ENCODE measurements around the gene LRRTM2. TPM values are rescaled to one million over a fixed set of nuclear protein-coding genes. Genes with fewer than 3 reads are reported as not detected.
A peak's percentile ranks its signal among the peaks of the same experiment; 100 is the strongest.

Gene LRRTM2
- total RNA-seq, 2 donors from 2014 or later: 0.10 to 0.35 TPM

DNA sequence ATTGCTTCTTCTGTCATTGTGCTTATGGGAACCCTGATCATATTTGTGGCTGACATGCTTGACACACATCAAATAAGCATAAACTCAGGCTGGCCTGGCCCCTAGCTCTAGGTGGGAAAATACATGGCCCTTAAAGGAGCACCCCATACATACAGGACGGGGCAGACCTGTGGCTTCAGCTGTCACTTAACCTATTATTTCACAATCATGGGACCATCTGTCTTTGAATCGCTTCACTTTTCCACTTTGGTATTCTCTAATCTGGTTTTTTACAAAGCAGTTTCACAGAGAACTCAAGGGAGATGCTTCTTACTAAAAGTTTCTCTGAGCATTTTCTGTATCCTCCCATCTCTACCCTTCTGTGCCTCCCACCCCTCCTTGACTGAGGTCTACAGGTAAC, 34.6 kb upstream of the LRRTM2 start:
- no peaks in the 10 kb centered on the region for H3K9me3 ChIP-seq
- H3K36me3 ChIP-seq: peaks cover 7% of the 10 kb centered on the region
- H3K4me3 ChIP-seq: no peak overlapping the region
- intact Hi-C loops (cut with DNase I): no loop called here
- H3K27me3 ChIP-seq: no peaks in the 10 kb centered on the region
- H3K4me1 ChIP-seq: no peaks in the 10 kb centered on the region
- H3K9ac ChIP-seq (ENCODE audit: low read depth in 2 of 2, low read length in 2 of 2): no peak overlapping the region
- H3K27ac ChIP-seq: no peak overlapping the region
- no peak for TF ChIP-seq CTCF (IDR thresholded peaks at IDR 0.05)
- no peak for DNase-seq

- no peaks in the 10 kb centered on the region for H3K27me3 ChIP-seq
- no peak for TF ChIP-seq CTCF (IDR thresholded peaks at IDR 0.05)
- no peak overlapping the region for H3K4me3 ChIP-seq
- intact Hi-C loops (cut with DNase I): no loop called here
- no peak overlapping the region for H3K27ac ChIP-seq
- no peaks in the 10 kb centered on the region for H3K9me3 ChIP-seq
- peaks cover 7% of the 10 kb centered on the region for H3K36me3 ChIP-seq
- no peaks in the 10 kb centered on the region for H3K4me1 ChIP-seq
- no peak overlapping the region for H3K9ac ChIP-seq (ENCODE audit: low read depth in 2 of 2, low read length in 2 of 2)
- DNase-seq: no peak
Observed at GRCh38 chr5:138905541-138905940, 30.4 kb upstream of the LRRTM2 start.

DNA sequence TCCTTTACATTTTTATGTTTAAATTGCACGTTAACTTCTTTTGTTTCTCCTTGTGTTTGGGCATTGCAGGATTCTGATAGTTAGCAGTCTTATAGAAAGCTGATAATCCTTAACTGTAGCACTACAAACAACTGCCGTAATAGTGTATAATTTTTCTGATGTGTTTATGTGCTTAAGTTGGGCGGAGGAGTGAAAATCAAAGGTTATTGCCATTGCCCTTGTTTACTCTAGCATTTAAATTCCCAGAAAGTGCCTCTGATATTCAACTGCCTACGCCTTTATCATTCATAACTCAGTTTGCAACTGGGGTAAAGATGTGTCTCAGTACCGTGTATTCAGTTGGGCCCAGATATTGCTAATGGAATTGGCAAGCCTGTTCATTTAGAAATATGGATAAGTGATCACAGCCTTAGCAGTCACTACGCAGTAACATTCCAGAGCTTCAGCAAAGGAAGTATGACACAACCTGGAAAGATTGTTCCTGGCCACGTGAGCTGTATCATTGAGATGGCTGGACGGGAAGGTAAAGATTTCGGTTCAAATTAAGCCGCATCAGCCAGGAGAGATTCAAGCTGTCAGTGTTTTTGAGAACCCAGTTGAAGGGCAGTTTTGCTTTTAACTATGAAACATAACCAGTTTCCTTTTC, 28.1 kb upstream of the LRRTM2 start:
- Histone ChIP-seq H3K9ac (ENCODE audit: low read depth in 2 of 2, low read length in 2 of 2) (no peak overlapping the region), H3K9me3 (no peaks in the 10 kb centered on the region), H3K27ac (no peak overlapping the region), H3K4me3 (no peak overlapping the region), H3K4me1 (no peaks in the 10 kb centered on the region), H3K36me3 (peaks cover 7% of the 10 kb centered on the region), H3K27me3 (no peaks in the 10 kb centered on the region)
- no peak for TF ChIP-seq CTCF (IDR thresholded peaks at IDR 0.05)
- peak; percentile 34 for DNase-seq
- intact Hi-C loops (cut with DNase I): no loop called here

DNA sequence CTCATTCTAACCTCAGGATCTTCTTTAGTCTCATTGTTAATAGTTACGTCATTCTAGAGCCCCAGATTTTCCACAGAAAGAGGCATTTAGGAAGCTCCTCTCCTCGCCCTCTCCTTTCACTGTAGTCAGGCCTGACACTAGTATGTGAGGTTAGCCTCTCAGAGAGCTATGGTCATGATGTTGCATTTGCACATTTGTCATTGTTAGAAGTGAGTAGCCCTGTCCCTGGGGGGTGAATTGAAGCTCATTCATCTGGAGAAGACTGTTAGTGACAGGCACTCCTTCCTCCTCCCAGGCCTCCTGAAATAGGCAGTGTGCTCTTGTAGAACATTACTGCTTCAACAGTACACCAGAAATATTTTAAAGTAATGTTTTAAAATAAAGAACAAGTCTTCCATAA, 26.6 kb upstream of the LRRTM2 start:
- Histone ChIP-seq H3K9me3 (no peaks in the 10 kb centered on the region), H3K4me3 (no peak overlapping the region), H3K27ac (no peak overlapping the region), H3K27me3 (no peaks in the 10 kb centered on the region), H3K9ac (ENCODE audit: low read depth in 2 of 2, low read length in 2 of 2) (no peak overlapping the region), H3K36me3 (peaks cover 7% of the 10 kb centered on the region), H3K4me1 (no peaks in the 10 kb centered on the region)
- TF ChIP-seq CTCF (IDR thresholded peaks at IDR 0.05): no peak
- no peak for DNase-seq
- intact Hi-C loops (cut with DNase I): no loop called here

DNA sequence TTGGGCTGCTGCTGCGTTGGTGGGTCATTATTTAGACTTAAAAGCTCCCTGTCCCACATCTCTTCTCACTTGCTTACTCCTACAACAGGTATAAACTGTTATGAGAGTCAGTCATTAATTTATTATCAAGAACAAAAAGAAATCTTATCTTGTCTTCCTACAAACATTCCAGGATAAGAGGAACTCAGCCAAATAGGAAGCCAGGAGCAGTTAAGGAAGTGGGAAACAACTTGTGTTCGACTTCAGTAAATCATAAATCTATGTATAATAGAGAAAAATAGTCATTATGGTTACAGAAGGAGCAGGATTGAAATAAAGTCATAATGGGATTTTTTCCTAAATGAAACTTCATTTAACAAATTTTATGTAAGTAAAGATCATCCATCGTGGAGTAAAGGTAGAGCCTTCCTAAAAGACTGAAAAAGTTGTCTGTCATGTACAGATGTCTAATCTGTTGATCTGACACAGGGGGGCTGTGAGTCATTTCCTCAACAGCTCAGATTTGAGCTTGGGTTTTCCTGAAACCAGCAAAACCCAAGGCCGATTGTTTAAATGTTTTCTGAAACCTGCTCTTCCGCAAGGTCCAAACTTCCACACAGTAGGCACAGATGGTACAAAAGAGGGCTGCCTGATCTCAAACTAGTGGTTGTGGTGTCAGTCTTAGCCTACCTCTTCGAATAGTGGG, 25.3 kb upstream of the LRRTM2 start:
- H3K9ac ChIP-seq (ENCODE audit: low read depth in 2 of 2, low read length in 2 of 2): no peak overlapping the region
- no peaks in the 10 kb centered on the region for H3K9me3 ChIP-seq

More for the DNA sequence above, 25.3 kb upstream of the LRRTM2 start:
- TF ChIP-seq CTCF (IDR thresholded peaks at IDR 0.05): no peak
- Histone ChIP-seq H3K36me3 (peaks cover 4% of the 10 kb centered on the region), H3K27me3 (no peaks in the 10 kb centered on the region), H3K4me3 (no peak overlapping the region), H3K4me1 (no peaks in the 10 kb centered on the region), H3K27ac (no peak overlapping the region)
- intact Hi-C loops (cut with DNase I): no loop called here
- DNase-seq: no peak

Measured in colonic mucosa (tissue), 4 donors.